K562 (cell line): Measurements from ENCODE around the gene DESI2. TPM values are rescaled to one million over a fixed set of nuclear protein-coding genes. Genes with fewer than 3 reads are reported as not detected.
A peak's percentile ranks its signal among the peaks of the same experiment; 100 is the strongest.

ENCODE experiments used
- ATAC-seq: fragments of 200-7000 bp; cut with Tn5 transposase; 3 replicates; pipeline ENCODE4 v1.9.1; 2020; ENCODE audit warnings: moderate library complexity
- BruUV-seq: library from RNA; stranded (reverse); fragments of 400-500 nt; replicated peaks from 2 replicates; lab custom pipeline; 2021; lab: Mats Ljungman, UMichigan
- CTCF ChIA-PET: fragments of 300-600 bp; formaldehyde crosslinking; extraction: SDS; loops from one replicate; lab custom pipeline; 2021; ENCODE audit warnings: low intra/inter-chr PET ratio; lab: Yijun Ruan, JAX
- POLR2A ChIA-PET: fragments of 300-600, 350-650 bp; sonication (Branson Sonifier 250); formaldehyde crosslinking; extraction: SDS; loops from one replicate; lab custom pipeline; 2021; ENCODE audit warnings: antibody characterized with exemption, inconsistent platforms; lab: Yijun Ruan, JAX
- DNase-seq, 4 experiments: peaks; one replicate each; pipeline versions ENCODE4 v3.0.0 to v3.0.0-alpha.2; 2011 to 2018; ENCODE audit warnings: low spot score in 3 of 4, mixed read lengths in 3 of 4; ENCODE audit errors: extremely low read depth in 1 of 4
- FAIRE-seq: peaks from 2 replicates; lab custom pipeline; 2011; peaks lifted over from hg19 to GRCh38; lab: Jason Lieb, UNC
- H2AFZ ChIP-seq: 2 replicates; pipeline ENCODE4 v1.6.0; 2011; ENCODE audit warnings: low read depth, low read length, control low read depth, inconsistent platforms
- H3K27ac ChIP-seq: fragments of 200-600 bp; 3 replicates; pipeline ENCODE4 v1.8.0; 2011; ENCODE audit warnings: low read depth, mild to moderate bottlenecking, control low read depth, inconsistent platforms, low read length, moderate library complexity, mixed read lengths; ENCODE audit errors: extremely low read depth
- H3K27me3 ChIP-seq, 2 experiments: fragments of 300-600 bp in 1 of 2; 2 replicates in 1 of 2; 3 replicates in 1 of 2; pipeline versions ENCODE4 v1.6.0 to v1.8.0; 2011; ENCODE audit warnings: inconsistent platforms in 2 of 2, low read length in 2 of 2, mild to moderate bottlenecking in 1 of 2, mixed read lengths in 1 of 2, moderate library complexity in 1 of 2; ENCODE audit not compliant: control insufficient read depth in 2 of 2, insufficient read depth in 2 of 2
- H3K36me3 ChIP-seq: fragments of 300-600 bp; 3 replicates; pipeline ENCODE4 v1.8.0; 2011; ENCODE audit warnings: mild to moderate bottlenecking, low read length, inconsistent platforms; ENCODE audit not compliant: control insufficient read depth, insufficient read depth
- H3K4me1 ChIP-seq, 2 experiments: fragments of 200-600 bp in 1 of 2; replicated peaks in 1 of 2; 2 replicates in 1 of 2; 3 replicates in 1 of 2; pipeline versions ENCODE4 v1.5.1 to v1.8.0; 2011; ENCODE audit warnings: inconsistent platforms in 2 of 2, low read length in 2 of 2, mild to moderate bottlenecking in 1 of 2, mixed read lengths in 1 of 2, moderate library complexity in 1 of 2; ENCODE audit not compliant: control insufficient read depth in 2 of 2, insufficient read depth in 2 of 2
- H3K4me2 ChIP-seq: 2 replicates; pipeline ENCODE4 v1.6.1; 2011; ENCODE audit warnings: low read length, control low read depth, inconsistent platforms, mixed read lengths; ENCODE audit not compliant: insufficient read depth
- H3K4me3 ChIP-seq: fragments of 200-600 bp; sonication (generic), shearing (Covaris generic); 2 replicates; pipeline ENCODE4 v1.5.1; 2016; ENCODE audit warnings: control low read depth, inconsistent platforms
- H3K79me2 ChIP-seq: fragments of 200-600 bp; 3 replicates; pipeline ENCODE4 v1.8.0; 2011; ENCODE audit warnings: low read length, inconsistent platforms; ENCODE audit not compliant: control insufficient read depth, insufficient read depth
- H3K9ac ChIP-seq, 2 experiments: 2 replicates each; pipeline versions ENCODE4 v1.6.0 to v1.6.1; 2011; ENCODE audit warnings: low read depth in 2 of 2, low read length in 2 of 2, control low read depth in 1 of 2, inconsistent platforms in 1 of 2, mild to moderate bottlenecking in 1 of 2, mixed read lengths in 1 of 2; ENCODE audit not compliant: insufficient read depth in 1 of 2
- H3K9me1 ChIP-seq: one replicate; pipeline ENCODE4 v1.6.0; 2011; ENCODE audit warnings: inconsistent platforms, mild to moderate bottlenecking, low read length, moderate library complexity; ENCODE audit not compliant: control insufficient read depth, insufficient read depth
- H3K9me3 ChIP-seq: replicated peaks from 2 replicates; pipeline ENCODE4 v1.5.1; 2011; ENCODE audit warnings: low read depth, low read length, inconsistent platforms; ENCODE audit not compliant: control insufficient read depth, insufficient read depth
- H4K20me1 ChIP-seq: replicated peaks from 2 replicates; pipeline ENCODE4 v1.6.1; 2011; ENCODE audit warnings: low read length, inconsistent platforms, mixed read lengths; ENCODE audit not compliant: control insufficient read depth, insufficient read depth
- CEBPG ChIP-seq, 3 experiments: fragments of 200-800 bp in 1 of 3; sonication (Bioruptor generic) in 1 of 3; sonication (generic) in 1 of 3; formaldehyde crosslinking in 1 of 3; IDR thresholded peaks in 2 of 3; conservative IDR thresholded peaks in 1 of 3; 2 replicates each; pipeline versions ENCODE4 v1.6.1 to v1.8.0; 2016 to 2022; ENCODE audit warnings: missing compliant biosample characterization in 2 of 3, missing genetic modification characterization in 2 of 3, mild to moderate bottlenecking in 1 of 3, missing genetic modification reagents in 1 of 3
- HMGN3 ChIP-seq: IDR thresholded peaks from 2 replicates; pipeline ENCODE4 v1.6.1; 2011; ENCODE audit warnings: borderline replicate concordance, low read depth, mild to moderate bottlenecking, mixed read lengths, low read length; ENCODE audit not compliant: insufficient read length; ENCODE audit errors: extremely low read depth
- WGBS: fragments of 100-300 bp; shearing (Covaris generic); methylation state at CpG from one replicate; pipeline ENCODE4 v1.1.6; 2016; ENCODE audit warnings: low coverage, mixed read lengths; ENCODE audit not compliant: insufficient coverage; ENCODE audit errors: missing lambda C conversion rate; 5-methylcytosine and 5-hydroxymethylcytosine counted together
- in situ Hi-C: fragments of 300-500 bp; cut with MboI; formaldehyde crosslinking; loops from 4 replicates; pipeline ENCODE4 v1.15.0; 2018; ENCODE audit warnings: inconsistent platforms, mixed read lengths
- intact Hi-C: fragments of 100-400 bp; cut with micrococcal nuclease; formaldehyde crosslinking; loops from 2 replicates; pipeline ENCODE4 v1.14.2; 2022
- polyA plus RNA-seq, 8 experiments: library from polyadenylated mRNA; depleted of rRNA in 4 of 8; stranded (reverse) in 5 of 8; unstranded in 3 of 8; fragments of >200 nt; fragmentation: Nextera tagmentation in 2 of 8; fragmentation: Illumina TruSeq in 1 of 8; extraction: Ambion mirVana in 2 of 8; extraction: Trizol in 1 of 8; gene quantifications; 2 replicates each; pipeline versions ENCODE4 v1.2.1 to v1.2.3, GENCODE V29; 2011 to 2014; ENCODE audit warnings: inconsistent platforms in 1 of 8, missing spikeins in 1 of 8
- total RNA-seq, 7 experiments: library from RNA; depleted of rRNA in 6 of 7; stranded (reverse); fragments of >200 nt in 6 of 7; fragmentation: Illumina TruSeq in 2 of 7; extraction: Trizol in 2 of 7; gene quantifications; 2 replicates each; pipeline versions ENCODE4 v1.2.1 to v1.2.3, GENCODE V29; 2011 to 2021; ENCODE audit warnings: low replicate concordance in 1 of 7
- TF ChIP-seq, protein P1 (sequence below), 2 experiments: fragments of 450-650 bp in 1 of 2; sonication (generic) in 1 of 2; formaldehyde crosslinking in 1 of 2; IDR thresholded peaks in 1 of 2; conservative IDR thresholded peaks in 1 of 2; 2 replicates each; pipeline versions ENCODE4 v1.6.1 to v1.8.1; 2016 to 2023; ENCODE audit warnings: mild to moderate bottlenecking in 2 of 2, moderate library complexity in 2 of 2, inconsistent platforms in 1 of 2, missing genetic modification reagents in 1 of 2

DESI2 gene
- total and polyA plus RNA-seq, 9 of the 15 experiments (the other 6 are each of a cell fraction or from before 2014, with no cell fraction given): 17.4 to 59.4 (median 38.4) TPM

DNA sequence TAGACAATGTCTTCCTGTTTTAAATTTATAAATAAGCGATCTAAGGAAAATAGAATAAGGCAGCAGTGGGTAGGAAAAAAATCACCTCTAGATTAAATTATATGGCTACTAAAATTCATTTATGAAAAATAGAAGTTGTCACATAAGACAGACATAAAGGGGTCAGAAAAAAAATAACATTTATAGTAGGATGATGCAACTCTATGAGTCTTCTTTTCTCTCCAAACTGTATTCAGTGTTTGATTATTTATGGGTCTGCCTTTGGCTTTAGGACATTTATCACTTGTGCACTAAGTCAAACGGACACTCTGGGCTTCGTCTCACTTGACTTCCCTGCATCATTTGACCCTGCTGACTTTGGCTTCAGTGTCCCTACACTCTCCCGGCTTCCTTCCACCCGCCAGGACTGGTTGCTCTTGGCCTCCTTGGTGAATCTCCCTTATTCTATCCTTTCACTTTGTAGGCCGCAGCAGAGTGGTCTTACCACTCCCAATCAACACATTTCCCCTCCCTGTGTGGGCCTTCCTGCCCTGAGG, 47.0 kb upstream of the DESI2 start:
- DNase-seq (no peak), FAIRE-seq (no peak), ATAC-seq (no peak)
- H3K9ac ChIP-seq: no peak overlapping the region
- no peak overlapping the region for H3K4me2 ChIP-seq
- no peaks in the 10 kb centered on the region for H3K4me1 ChIP-seq
- BruUV-seq: no TSS peak
- no peaks in the 10 kb centered on the region for H3K36me3 ChIP-seq
- no peak overlapping the region for H3K4me3 ChIP-seq
- CTCF ChIA-PET: interaction anchor here (0.6 to 0.7 kb wide), 2 partner anchors 148 to 407 kb away, joined by 3 read pairs; no protein-coding TSS in a partner anchor
- POLR2A ChIA-PET: no interaction called here
- no peaks in the 10 kb centered on the region for H3K9me3 ChIP-seq
- in situ Hi-C loops (loop anchor here (5.0 to 25.0 kb wide), 2 partner anchors 191 to 431 kb away; no protein-coding TSS in a partner anchor), intact Hi-C loops (no loop called here)
- no peaks in the 10 kb centered on the region for H3K9me1 ChIP-seq
- TF ChIP-seq CEBPG (CRISPR knock-in tag; IDR thresholded peaks at IDR 0.05) (no peak), CEBPG (tag; conservative IDR thresholded peaks at IDR 0.05 in 1 of 2, IDR thresholded peaks at IDR 0.05 in 1 of 2) (peak in 1 of 2 experiments; percentile 72; a peak in 3 of 4 replicates), HMGN3 (no peak)
- TF ChIP-seq, protein P1, sequence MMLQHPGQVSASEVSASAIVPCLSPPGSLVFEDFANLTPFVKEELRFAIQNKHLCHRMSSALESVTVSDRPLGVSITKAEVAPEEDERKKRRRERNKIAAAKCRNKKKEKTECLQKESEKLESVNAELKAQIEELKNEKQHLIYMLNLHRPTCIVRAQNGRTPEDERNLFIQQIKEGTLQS (IDR thresholded peaks at IDR 0.05): peak; percentile 55
- TF ChIP-seq, protein P1 (CRISPR knock-in tag; conservative IDR thresholded peaks at IDR 0.05): no peak
- H3K27me3 ChIP-seq: peaks cover 27 to 54% of the 10 kb centered on the region in 2 experiments
- no peaks in the 10 kb centered on the region for H3K79me2 ChIP-seq
- 2% methylated on average over 6 of the region's 6 CpGs for WGBS
- no peaks in the 10 kb centered on the region for H4K20me1 ChIP-seq
- no peak overlapping the region for H2AFZ ChIP-seq
- H3K27ac ChIP-seq: no peak overlapping the region
